H9 (cell line): ENCODE results near the gene MAST2. TPM values are rescaled to one million over a fixed set of nuclear protein-coding genes. Genes with fewer than 3 reads are reported as not detected.
"Not testable (repeated sequence)": the region's sequence is repeated elsewhere in the genome, so short reads cannot be mapped to it uniquely, and the experiment has no call there.

Experiments used
- DNase-seq: peaks from one replicate; pipeline ENCODE4 v3.0.0-alpha.2; 2017
- H2AFZ ChIP-seq: one replicate; pipeline ENCODE4 v1.6.1; 2013; ENCODE audit warnings: mild to moderate bottlenecking, low read length, control low read depth, moderate library complexity
- H2AK5ac ChIP-seq: 2 replicates; pipeline ENCODE4 v1.6.1; 2013; ENCODE audit warnings: low read length, control low read depth, mixed read lengths; ENCODE audit not compliant: insufficient read length
- H2BK120ac ChIP-seq: one replicate; pipeline ENCODE4 v1.6.1; 2013; ENCODE audit warnings: low read depth, mild to moderate bottlenecking, low read length, control low read depth, inconsistent platforms; ENCODE audit not compliant: poor library complexity, severe bottlenecking
- H2BK12ac ChIP-seq: 2 replicates; pipeline ENCODE4 v1.6.1; 2013; ENCODE audit warnings: low read length, control low read depth, mixed read lengths, low read depth; ENCODE audit not compliant: insufficient read length
- H2BK15ac ChIP-seq: 2 replicates; pipeline ENCODE4 v1.6.1; 2013; ENCODE audit warnings: low read depth, low read length, control low read depth
- H2BK20ac ChIP-seq: one replicate; pipeline ENCODE4 v1.6.1; 2013; ENCODE audit warnings: low read depth, mild to moderate bottlenecking, low read length, control low read depth, inconsistent platforms; ENCODE audit not compliant: poor library complexity, severe bottlenecking
- H2BK5ac ChIP-seq: 2 replicates; pipeline ENCODE4 v1.6.1; 2013; ENCODE audit warnings: low read length, control low read depth, mixed read lengths; ENCODE audit not compliant: insufficient read length
- H3K14ac ChIP-seq: 2 replicates; pipeline ENCODE4 v1.6.1; 2013; ENCODE audit warnings: low read length, control low read depth; ENCODE audit not compliant: insufficient read depth
- H3K18ac ChIP-seq: 2 replicates; pipeline ENCODE4 v1.6.1; 2013; ENCODE audit warnings: low read depth, mild to moderate bottlenecking, mixed read lengths, low read length, control low read depth; ENCODE audit not compliant: insufficient read length
- H3K23ac ChIP-seq: 2 replicates; pipeline ENCODE4 v1.6.1; 2013; ENCODE audit warnings: low read length, control low read depth, mixed read lengths, low read depth; ENCODE audit not compliant: insufficient read length
- H3K23me2 ChIP-seq: 2 replicates; pipeline ENCODE4 v1.6.1; 2013; ENCODE audit warnings: low read depth, mild to moderate bottlenecking, mixed read lengths, low read length, control low read depth; ENCODE audit not compliant: insufficient read length, poor library complexity, severe bottlenecking
- H3K27ac ChIP-seq: 2 replicates; pipeline ENCODE4 v1.5.1; 2013; ENCODE audit warnings: low read length, control low read depth, mixed read lengths, low read depth; ENCODE audit not compliant: insufficient read length
- H3K27me3 ChIP-seq: 2 replicates; pipeline ENCODE4 v1.6.1; 2013; ENCODE audit warnings: low read length, control low read depth, inconsistent platforms; ENCODE audit not compliant: insufficient read depth
- H3K4ac ChIP-seq: 2 replicates; pipeline ENCODE4 v1.6.1; 2013; ENCODE audit warnings: low read depth, mild to moderate bottlenecking, control low read depth, inconsistent platforms, low read length, moderate library complexity
- H3K4me1 ChIP-seq: 2 replicates; pipeline ENCODE4 v1.6.1; 2013; ENCODE audit warnings: low read length, control low read depth, inconsistent platforms; ENCODE audit not compliant: insufficient read depth
- H3K4me2 ChIP-seq: 2 replicates; pipeline ENCODE4 v1.6.1; 2013; ENCODE audit warnings: low read length, control low read depth, mixed read lengths; ENCODE audit not compliant: insufficient read length, insufficient read depth
- H3K56ac ChIP-seq: 2 replicates; pipeline ENCODE4 v1.6.1; 2013; ENCODE audit warnings: low read depth, mild to moderate bottlenecking, mixed read lengths, low read length, control low read depth; ENCODE audit not compliant: insufficient read length
- H3K79me1 ChIP-seq: 2 replicates; pipeline ENCODE4 v1.6.1; 2013; ENCODE audit warnings: low read depth, mild to moderate bottlenecking, moderate library complexity, low read length, control low read depth, inconsistent platforms; ENCODE audit not compliant: insufficient read depth, poor library complexity, severe bottlenecking
- H3K79me2 ChIP-seq: 2 replicates; pipeline ENCODE4 v1.6.1; 2013; ENCODE audit warnings: low read length, control low read depth, inconsistent platforms; ENCODE audit not compliant: insufficient read depth
- H3K9ac ChIP-seq: 2 replicates; pipeline ENCODE4 v1.6.1; 2013; ENCODE audit warnings: low read length, control low read depth, mixed read lengths; ENCODE audit not compliant: insufficient read length; ENCODE audit errors: extremely low read depth
- H3K9me3 ChIP-seq: one replicate; pipeline ENCODE4 v1.6.1; 2013; ENCODE audit warnings: low read depth, low read length, inconsistent platforms; ENCODE audit not compliant: control insufficient read depth
- H3T11ph ChIP-seq: one replicate; pipeline ENCODE4 v1.6.1; 2013; ENCODE audit warnings: mild to moderate bottlenecking, low read length, control low read depth, inconsistent platforms
- H4K20me1 ChIP-seq: one replicate; pipeline ENCODE4 v1.6.1; 2013; ENCODE audit not compliant: control insufficient read depth, insufficient read length, insufficient read depth
- H4K5ac ChIP-seq: 2 replicates; pipeline ENCODE4 v1.6.1; 2013; ENCODE audit warnings: low read depth, mild to moderate bottlenecking, mixed read lengths, low read length, control low read depth; ENCODE audit not compliant: insufficient read length
- H4K8ac ChIP-seq: replicated peaks from 2 replicates; pipeline ENCODE4 v1.6.1; 2013; ENCODE audit warnings: low read length, control low read depth, mixed read lengths, low read depth; ENCODE audit not compliant: insufficient read length
- H4K91ac ChIP-seq: 2 replicates; pipeline ENCODE4 v1.6.1; 2013; ENCODE audit warnings: low read depth, mild to moderate bottlenecking, moderate library complexity, mixed read lengths, low read length, control low read depth; ENCODE audit not compliant: insufficient read length
- H3K27ac Mint-ChIP-seq, 3 experiments: 2 replicates in 2 of 3; 3 replicates in 1 of 3; pipeline ENCODE4 v1.8.0; 2020 to 2021; ENCODE audit warnings: mixed read lengths in 3 of 3, mild to moderate bottlenecking in 1 of 3, moderate library complexity in 1 of 3
- H3K27me3 Mint-ChIP-seq: 2 replicates; pipeline ENCODE4 v1.8.0; 2021; ENCODE audit warnings: low read depth, mild to moderate bottlenecking, moderate library complexity, mixed read lengths
- H3K36me3 Mint-ChIP-seq, 3 experiments: 2 replicates in 2 of 3; 3 replicates in 1 of 3; pipeline ENCODE4 v1.8.0; 2020 to 2021; ENCODE audit warnings: low read depth in 3 of 3, mixed read lengths in 3 of 3; ENCODE audit not compliant: insufficient read depth in 1 of 3
- H3K4me1 Mint-ChIP-seq, 2 experiments: 2 replicates each; pipeline ENCODE4 v1.8.0; 2020; ENCODE audit warnings: mixed read lengths in 2 of 2
- H3K4me3 Mint-ChIP-seq, 2 experiments: 2 replicates in 1 of 2; 3 replicates in 1 of 2; pipeline ENCODE4 v1.8.0; 2020 to 2021; ENCODE audit warnings: mild to moderate bottlenecking in 2 of 2, mixed read lengths in 2 of 2, moderate library complexity in 1 of 2
- H3K9me3 Mint-ChIP-seq, 2 experiments: 2 replicates in 1 of 2; 3 replicates in 1 of 2; pipeline ENCODE4 v1.8.0; 2020; ENCODE audit warnings: mild to moderate bottlenecking in 2 of 2, mixed read lengths in 2 of 2, moderate library complexity in 1 of 2
- CTCF ChIP-seq: fragments of 200-600 bp; sonication (generic); conservative IDR thresholded peaks from 3 replicates; pipeline ENCODE4 v1.8.0; 2021; ENCODE audit warnings: antibody characterized with exemption, mild to moderate bottlenecking
- WGBS: extraction: QIAGEN DNeasy Blood & Tissue Kit; methylation state at CpG from one replicate; pipeline ENCODE4 v1.1.7; 2013; ENCODE audit warnings: missing lambda C conversion rate, low lambda C conversion rate, mixed read lengths; ENCODE audit not compliant: insufficient read length; ENCODE audit errors: extremely low coverage; 5-methylcytosine and 5-hydroxymethylcytosine counted together
- total RNA-seq: library from RNA; stranded (reverse); gene quantifications from 2 replicates; pipeline ENCODE4 v1.2.1, GENCODE V29; 2021

MAST2 gene
- total RNA-seq, 1 experiment from 2014 or later = 28.8 TPM

GRCh38 chr1:45930258-45931150 lies 127.1 kb downstream of the MAST2 start:
- H3K27ac Mint-ChIP-seq = peak overlapping the region in 2 of 3 experiments; percentile 85 to 96; a peak in 3 of 7 replicates
- H3K9me3 ChIP-seq = no peaks in the 10 kb centered on the region
- no peaks in the 10 kb centered on the region for H3K27me3 Mint-ChIP-seq
- H3K4me1 ChIP-seq = peaks cover 16% of the 10 kb centered on the region
- no peak overlapping the region for H2BK12ac ChIP-seq
- no peaks in the 10 kb centered on the region; the same call in 1 of the 2 replicates for H3K79me2 ChIP-seq
- no CpG with 5 or more reads among the region's 7 CpGs for WGBS
- DNase-seq = no peak
- no peak overlapping the region for H2AFZ ChIP-seq
- no peak overlapping the region for H2BK120ac ChIP-seq
- H4K20me1 ChIP-seq = no peaks in the 10 kb centered on the region
- no peak for TF ChIP-seq CTCF
- H2AK5ac ChIP-seq = no peak overlapping the region
- no peak overlapping the region for H3T11ph ChIP-seq
- peak overlapping the region in 1 of 2 experiments; percentile 8; a peak in 2 of 5 replicates for H3K4me3 Mint-ChIP-seq
- no peak overlapping the region for H3K14ac ChIP-seq
- no peak overlapping the region for H4K5ac ChIP-seq
- H3K4ac ChIP-seq = no peak overlapping the region
- H2BK20ac ChIP-seq = no peak overlapping the region
- no peaks in the 10 kb centered on the region for H3K36me3 Mint-ChIP-seq
- H3K23ac ChIP-seq = no peak overlapping the region
- peaks cover 55 to 58% of the 10 kb centered on the region in 2 experiments for H3K4me1 Mint-ChIP-seq
- H3K27ac ChIP-seq = no peak overlapping the region
- H3K9me3 Mint-ChIP-seq = no peaks in the 10 kb centered on the region
- H3K9ac ChIP-seq = no peak overlapping the region
- H2BK15ac ChIP-seq = no peak overlapping the region
- no peaks in the 10 kb centered on the region for H3K23me2 ChIP-seq
- H3K27me3 ChIP-seq = no peaks in the 10 kb centered on the region
- no peak overlapping the region for H4K8ac ChIP-seq
- H3K56ac ChIP-seq = no peak overlapping the region
- no peak overlapping the region for H3K18ac ChIP-seq
- H4K91ac ChIP-seq = no peak overlapping the region
- H3K79me1 ChIP-seq = no peaks in the 10 kb centered on the region
- no peak overlapping the region for H2BK5ac ChIP-seq
- no peak overlapping the region for H3K4me2 ChIP-seq

- H2BK120ac ChIP-seq, H4K8ac ChIP-seq, H3K18ac ChIP-seq, H3K36me3 Mint-ChIP-seq, H3K79me2 ChIP-seq, H2BK5ac ChIP-seq, H3K4me3 Mint-ChIP-seq, H3K79me1 ChIP-seq, H4K20me1 ChIP-seq, H4K5ac ChIP-seq, H2BK12ac ChIP-seq, H3K27me3 ChIP-seq, H3K23ac ChIP-seq, H3K14ac ChIP-seq, H3K9ac ChIP-seq, H3K23me2 ChIP-seq, H3K4ac ChIP-seq, H2BK20ac ChIP-seq, H3K27ac Mint-ChIP-seq, H3K4me2 ChIP-seq, H3K56ac ChIP-seq, H2AFZ ChIP-seq, H3K9me3 ChIP-seq, H3T11ph ChIP-seq, DNase-seq, H3K27me3 Mint-ChIP-seq, H2AK5ac ChIP-seq, H3K27ac ChIP-seq, H3K9me3 Mint-ChIP-seq, H2BK15ac ChIP-seq, H4K91ac ChIP-seq: not testable (repeated sequence)
- H3K4me1 Mint-ChIP-seq = peaks cover 51 to 56% of the 10 kb centered on the region in 2 experiments
- H3K4me1 ChIP-seq = peaks cover 12% of the 10 kb centered on the region; the same call in 1 of the 2 replicates
- WGBS = no CpG with 5 or more reads among the region's 6 CpGs
Observed at GRCh38 chr1:45932205-45932604, 128.8 kb downstream of the MAST2 start.
